ENCODE results near the gene TACO1. TPM values are rescaled to one million over a fixed set of nuclear protein-coding genes. Genes with fewer than 3 reads are reported as not detected.
A peak's percentile ranks its signal among the peaks of the same experiment; 100 is the strongest.

TACO1 gene
- total and polyA plus RNA-seq, 2 donors from 2014 or later = 18.4 to 80.1 TPM

DNA sequence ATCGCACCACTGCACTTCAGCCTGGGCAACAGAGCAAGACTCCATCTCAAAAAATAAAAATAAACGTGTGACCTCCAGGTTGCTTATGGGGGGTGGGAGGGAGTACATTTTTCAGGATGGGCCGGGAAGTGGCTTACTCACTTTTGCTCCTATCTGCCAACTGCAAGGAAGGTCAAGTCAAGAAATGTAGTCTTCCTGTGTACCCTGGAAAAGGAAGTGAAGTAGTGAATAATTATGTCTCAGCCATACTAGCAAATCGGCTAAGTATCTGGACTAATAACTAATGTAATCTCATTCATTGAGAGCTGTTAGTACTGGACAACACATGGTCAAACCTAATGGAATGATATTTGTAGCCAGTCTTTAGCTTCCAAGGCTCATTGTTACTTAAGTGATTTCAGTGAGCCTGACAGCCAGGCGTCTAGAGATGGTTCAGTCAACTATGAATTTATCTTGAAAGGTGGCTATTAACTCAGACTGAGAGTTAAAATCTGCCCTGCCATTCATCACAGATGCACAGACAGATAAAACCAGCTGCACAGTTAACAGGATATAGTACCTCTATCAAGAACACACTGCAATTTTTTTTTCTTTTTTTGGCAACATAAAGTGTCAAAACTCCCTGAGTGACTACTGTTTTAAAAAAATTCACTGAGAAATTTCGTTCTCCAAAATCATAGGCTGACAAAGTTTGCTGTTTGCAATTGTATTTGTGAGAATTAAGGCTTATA, 3.7 kb upstream of the TACO1 start:
- H3K4me1 ChIP-seq (ENCODE audit: control insufficient read depth in 2 of 3, insufficient read depth in 2 of 3, low read depth in 1 of 3, low read length in 3 of 3) = peaks cover 0 to 10% (median 0%) of the 10 kb centered on the region in 3 donors
- no peaks in the 10 kb centered on the region for H3K9me3 ChIP-seq (ENCODE audit: control insufficient read depth in 2 of 3, insufficient read depth in 1 of 3, low read length in 3 of 3)
- H3K9ac ChIP-seq (ENCODE audit: low read length in 3 of 3) = no peak overlapping the region
- H3K27ac ChIP-seq (ENCODE audit: low read depth in 2 of 2, low read length in 2 of 2) = no peak overlapping the region
- H3K27me3 ChIP-seq (ENCODE audit: control insufficient read depth, insufficient read depth, low read length) = no peaks in the 10 kb centered on the region
- TF ChIP-seq, protein P1, sequence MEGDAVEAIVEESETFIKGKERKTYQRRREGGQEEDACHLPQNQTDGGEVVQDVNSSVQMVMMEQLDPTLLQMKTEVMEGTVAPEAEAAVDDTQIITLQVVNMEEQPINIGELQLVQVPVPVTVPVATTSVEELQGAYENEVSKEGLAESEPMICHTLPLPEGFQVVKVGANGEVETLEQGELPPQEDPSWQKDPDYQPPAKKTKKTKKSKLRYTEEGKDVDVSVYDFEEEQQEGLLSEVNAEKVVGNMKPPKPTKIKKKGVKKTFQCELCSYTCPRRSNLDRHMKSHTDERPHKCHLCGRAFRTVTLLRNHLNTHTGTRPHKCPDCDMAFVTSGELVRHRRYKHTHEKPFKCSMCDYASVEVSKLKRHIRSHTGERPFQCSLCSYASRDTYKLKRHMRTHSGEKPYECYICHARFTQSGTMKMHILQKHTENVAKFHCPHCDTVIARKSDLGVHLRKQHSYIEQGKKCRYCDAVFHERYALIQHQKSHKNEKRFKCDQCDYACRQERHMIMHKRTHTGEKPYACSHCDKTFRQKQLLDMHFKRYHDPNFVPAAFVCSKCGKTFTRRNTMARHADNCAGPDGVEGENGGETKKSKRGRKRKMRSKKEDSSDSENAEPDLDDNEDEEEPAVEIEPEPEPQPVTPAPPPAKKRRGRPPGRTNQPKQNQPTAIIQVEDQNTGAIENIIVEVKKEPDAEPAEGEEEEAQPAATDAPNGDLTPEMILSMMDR (IDR thresholded peaks at IDR 0.05; ENCODE audit: borderline replicate concordance, extremely low read depth, insufficient read depth) = no peak
- intact Hi-C loops (cut with DNase I) = no loop called here
- DNase-seq (no peak), FAIRE-seq (no peak)
- H3K36me3 ChIP-seq (ENCODE audit: control insufficient read depth in 2 of 3, insufficient read depth in 3 of 3, low read length in 3 of 3) = peaks cover 0 to 7% (median 0%) of the 10 kb centered on the region in 3 donors
- no peak overlapping the region for H3K4me3 ChIP-seq (ENCODE audit: low read length in 3 of 3)

DNA sequence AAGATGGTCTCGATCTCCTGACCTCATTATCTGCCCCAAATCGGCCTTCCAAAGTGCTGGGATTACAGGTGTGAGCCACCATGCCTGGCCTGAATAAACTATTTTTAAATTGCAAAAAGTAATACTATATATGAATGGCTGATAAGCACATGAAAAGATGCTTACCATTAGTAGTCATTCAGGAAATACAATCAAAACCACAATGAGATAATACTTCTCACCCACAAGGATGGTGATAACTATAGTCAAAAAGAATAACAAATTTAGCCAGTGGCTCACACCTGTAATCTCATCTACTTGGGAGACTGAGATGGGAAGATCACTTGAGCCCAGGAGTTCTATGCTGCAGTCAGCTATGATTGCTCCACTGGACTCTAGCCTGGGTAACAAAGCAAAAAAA, 2.4 kb upstream of the TACO1 start:
- TF ChIP-seq, protein P1 (IDR thresholded peaks at IDR 0.05; ENCODE audit: borderline replicate concordance, extremely low read depth, insufficient read depth) = no peak
- Histone ChIP-seq H3K27me3 (ENCODE audit: control insufficient read depth, insufficient read depth, low read length) (no peaks in the 10 kb centered on the region), H3K4me3 (ENCODE audit: low read length in 3 of 3) (no peak overlapping the region), H3K9me3 (ENCODE audit: control insufficient read depth in 2 of 3, insufficient read depth in 1 of 3, low read length in 3 of 3) (no peaks in the 10 kb centered on the region), H3K36me3 (ENCODE audit: control insufficient read depth in 2 of 3, insufficient read depth in 3 of 3, low read length in 3 of 3) (peaks cover 0 to 3% (median 0%) of the 10 kb centered on the region in 3 donors), H3K9ac (ENCODE audit: low read length in 3 of 3) (no peak overlapping the region), H3K27ac (ENCODE audit: low read depth in 2 of 2, low read length in 2 of 2) (no peak overlapping the region), H3K4me1 (ENCODE audit: control insufficient read depth in 2 of 3, insufficient read depth in 2 of 3, low read depth in 1 of 3, low read length in 3 of 3) (peaks cover 0 to 10% (median 0%) of the 10 kb centered on the region in 3 donors)
- DNase-seq (no peak), FAIRE-seq (no peak)
- intact Hi-C loops (cut with DNase I) = no loop called here

DNA sequence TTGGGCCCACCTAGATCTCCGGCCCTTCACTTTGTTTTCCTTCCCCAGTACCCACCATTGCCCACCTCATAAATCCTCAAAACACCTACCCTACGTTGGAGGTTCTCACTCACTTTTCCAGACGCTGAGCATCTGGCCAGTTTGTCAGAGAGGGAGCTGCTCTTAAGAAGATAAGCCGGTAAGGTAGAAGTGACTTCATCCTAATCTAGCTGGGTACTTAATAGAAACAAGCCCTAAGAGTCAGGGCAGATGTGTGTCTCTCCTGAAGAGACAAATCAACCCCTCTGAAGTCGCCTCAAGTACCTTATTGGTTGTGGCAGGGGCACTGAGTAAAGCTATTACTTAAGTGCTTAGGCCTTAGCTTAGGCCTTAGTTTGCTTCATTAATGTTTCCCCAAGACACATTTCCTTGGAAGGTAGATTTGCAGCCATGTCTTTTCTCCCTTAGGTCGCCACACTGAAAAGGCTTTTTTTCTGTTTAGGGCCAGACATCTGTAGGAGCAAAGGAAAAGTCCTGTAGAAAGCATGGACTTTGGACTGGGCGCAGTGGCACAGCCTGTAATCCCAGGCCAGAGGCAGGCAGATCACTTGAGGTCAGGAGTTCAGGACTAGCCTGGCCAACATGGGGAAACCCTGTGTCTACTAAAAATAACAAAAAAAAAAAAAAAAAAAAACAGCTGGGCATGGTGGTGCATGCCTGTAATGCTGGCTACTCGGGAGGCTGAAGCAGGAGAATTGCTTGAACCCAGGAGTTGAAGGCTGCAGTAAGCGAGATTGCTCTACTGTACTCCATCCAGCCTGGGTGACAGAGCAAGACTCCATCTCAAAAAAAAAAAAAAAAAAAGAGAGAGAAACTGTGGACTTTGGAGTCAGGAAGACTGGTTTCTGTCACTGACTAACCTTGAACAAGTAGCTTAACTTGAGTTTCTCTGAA, 1.0 kb downstream of the TACO1 start:
- H3K9me3 ChIP-seq (ENCODE audit: control insufficient read depth in 2 of 3, insufficient read depth in 1 of 3, low read length in 3 of 3) = no peaks in the 10 kb centered on the region
- FAIRE-seq (no peak), DNase-seq (no peak)
- H3K4me3 ChIP-seq (ENCODE audit: low read length in 3 of 3) = peak overlapping the region; percentile 76 to 89 (median 86)
- H3K9ac ChIP-seq (ENCODE audit: low read length in 3 of 3) = peak overlapping the region; percentile 37 to 95 (median 76)
- peaks cover 0 to 10% (median 0%) of the 10 kb centered on the region in 3 donors for H3K4me1 ChIP-seq (ENCODE audit: control insufficient read depth in 2 of 3, insufficient read depth in 2 of 3, low read depth in 1 of 3, low read length in 3 of 3)
- H3K36me3 ChIP-seq (ENCODE audit: control insufficient read depth in 2 of 3, insufficient read depth in 3 of 3, low read length in 3 of 3) = peaks cover 0 to 18% (median 17%) of the 10 kb centered on the region in 3 donors
- H3K27me3 ChIP-seq (ENCODE audit: control insufficient read depth, insufficient read depth, low read length) = no peaks in the 10 kb centered on the region
- TF ChIP-seq, protein P1 (IDR thresholded peaks at IDR 0.05; ENCODE audit: borderline replicate concordance, extremely low read depth, insufficient read depth) = no peak
- intact Hi-C loops (cut with DNase I) = no loop called here
- peak overlapping the region; percentile 63 to 83 for H3K27ac ChIP-seq (ENCODE audit: low read depth in 2 of 2, low read length in 2 of 2)
